ENCODE results near the gene SOHLH2. TPM values are rescaled to one million over a fixed set of nuclear protein-coding genes. Genes with fewer than 3 reads are reported as not detected.

Gene SOHLH2
- polyA plus RNA-seq, 1 of the 3 experiments (the other 2 are of a cell fraction) = 0.85 TPM

DNA sequence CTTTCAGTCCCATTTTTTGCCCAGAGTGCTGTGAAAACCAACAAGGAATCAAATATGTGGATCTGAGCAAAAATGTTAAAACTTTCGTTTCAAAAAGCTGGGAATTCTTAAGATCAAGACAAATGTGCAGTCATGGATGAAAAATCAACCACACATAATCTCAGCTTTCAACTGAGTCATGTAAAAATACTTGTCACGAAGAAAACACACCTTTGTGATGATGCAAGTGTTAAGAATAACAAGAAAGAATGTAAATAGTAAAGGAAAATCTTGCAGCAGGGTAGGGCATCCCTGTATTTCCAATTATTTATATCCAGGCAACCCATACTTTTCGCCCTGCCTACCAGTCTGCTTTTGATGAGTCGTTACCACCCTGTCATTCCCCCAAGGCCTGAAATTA, 55.7 kb downstream of the SOHLH2 start:
- no peaks in the 10 kb centered on the region for H3K9me2 ChIP-seq
- ChIA-PET CTCF (interaction anchor here (1.0 to 1.6 kb wide), 2 partner anchors 9 to 117 kb away, joined by 3 to 6 read pairs; no protein-coding TSS in a partner anchor), POLR2A (no interaction called here)
- no peaks in the 10 kb centered on the region for H4K20me1 ChIP-seq (ENCODE audit: insufficient read depth)
- no peaks in the 10 kb centered on the region for H3K36me3 ChIP-seq (replicated peaks in 1 of 2; ENCODE audit: control insufficient read depth in 1 of 2, insufficient read depth in 2 of 2, low read length in 1 of 2)
- H3K79me2 ChIP-seq (ENCODE audit: insufficient read depth) = no peaks in the 10 kb centered on the region
- no peak overlapping the region for H3K4me2 ChIP-seq
- H3F3A ChIP-seq (replicated peaks; ENCODE audit: insufficient read depth) = no peaks in the 10 kb centered on the region
- H3K27ac ChIP-seq (ENCODE audit: low read depth in 2 of 2, low read length in 1 of 2) = no peak overlapping the region
- DNase-seq = no peak
- no peaks in the 10 kb centered on the region for H3K9me3 ChIP-seq
- no peak for TF ChIP-seq NRF1 (IDR thresholded peaks at IDR 0.05; ENCODE audit: low read depth, low read length)
- peak; percentile 2; the same call in 1 of the 2 replicates for TF ChIP-seq FOSL2 (IDR thresholded peaks at IDR 0.05; ENCODE audit: borderline replicate concordance, low read depth)
- H3K4me1 ChIP-seq (ENCODE audit: control insufficient read depth in 1 of 2, insufficient read depth in 2 of 2, low read depth in 1 of 2, low read length in 1 of 2) = peaks cover 9 to 27% of the 10 kb centered on the region in 2 experiments; a peak in 2 of 4 replicates
- H3K9ac ChIP-seq = no peak overlapping the region
- WGBS (ENCODE audit: low lambda C conversion rate) = 58% methylated on average over 4 of the region's 4 CpGs
- H3K4me3 ChIP-seq (ENCODE audit: low read depth in 2 of 2, low read length in 1 of 2) = no peak overlapping the region
- no peak overlapping the region for H2AFZ ChIP-seq (ENCODE audit: low read depth)
- H3K27me3 ChIP-seq (ENCODE audit: insufficient read depth) = no peaks in the 10 kb centered on the region

DNA sequence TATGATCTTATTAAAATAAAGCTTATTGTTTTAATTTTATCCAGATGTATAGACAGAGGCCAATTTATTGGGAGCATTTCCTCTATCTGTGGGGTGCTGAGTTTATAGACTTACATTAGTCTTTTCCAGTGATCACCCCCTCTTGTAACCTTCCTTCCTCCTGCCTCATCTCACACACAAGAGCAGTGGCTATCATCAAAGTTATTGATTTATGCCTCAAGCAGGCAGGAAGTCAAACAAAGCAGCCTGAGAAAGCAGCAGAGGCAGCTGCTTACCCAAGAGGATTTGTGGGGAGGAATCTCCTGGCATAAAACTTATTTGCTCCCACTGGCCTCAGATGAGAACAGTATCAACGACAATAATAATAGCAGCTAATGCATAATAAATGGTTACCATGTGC, 56.9 kb downstream of the SOHLH2 start:
- WGBS (ENCODE audit: low lambda C conversion rate) = 80% methylated on average over 1 of the region's 1 CpG
- DNase-seq = no peak
- H3K4me3 ChIP-seq (ENCODE audit: low read depth in 2 of 2, low read length in 1 of 2) = no peak overlapping the region
- no peaks in the 10 kb centered on the region for H3K36me3 ChIP-seq (replicated peaks in 1 of 2; ENCODE audit: control insufficient read depth in 1 of 2, insufficient read depth in 2 of 2, low read length in 1 of 2)
- no peaks in the 10 kb centered on the region for H3K79me2 ChIP-seq (ENCODE audit: insufficient read depth)
- no peaks in the 10 kb centered on the region for H4K20me1 ChIP-seq (ENCODE audit: insufficient read depth)
- H3K9ac ChIP-seq = no peak overlapping the region
- H3F3A ChIP-seq (replicated peaks; ENCODE audit: insufficient read depth) = no peaks in the 10 kb centered on the region
- no peak overlapping the region for H3K4me2 ChIP-seq
- H3K27me3 ChIP-seq (ENCODE audit: insufficient read depth) = no peaks in the 10 kb centered on the region
- no peak overlapping the region for H3K27ac ChIP-seq (ENCODE audit: low read depth in 2 of 2, low read length in 1 of 2)
- no peak overlapping the region for H2AFZ ChIP-seq (ENCODE audit: low read depth)
- ChIA-PET CTCF (interaction anchor here (0.7 to 1.5 kb wide), 4 partner anchors 8 to 125 kb away, joined by 3 read pairs; no protein-coding TSS in a partner anchor), POLR2A (no interaction called here)
- no peaks in the 10 kb centered on the region for H3K9me3 ChIP-seq
- H3K9me2 ChIP-seq = no peaks in the 10 kb centered on the region
- TF ChIP-seq TCF12 (IDR thresholded peaks at IDR 0.05) (0 out of 2 replicates have a peak, but pooled peaks have one; percentile 1), FOXJ3 (CRISPR knock-in tag; IDR thresholded peaks at IDR 0.05) (no peak), YY1 (IDR thresholded peaks at IDR 0.05; ENCODE audit: low read depth) (no peak)
- H3K4me1 ChIP-seq (ENCODE audit: control insufficient read depth in 1 of 2, insufficient read depth in 2 of 2, low read depth in 1 of 2, low read length in 1 of 2) = peaks cover 4 to 19% of the 10 kb centered on the region in 2 experiments; a peak in 2 of 4 replicates

DNA sequence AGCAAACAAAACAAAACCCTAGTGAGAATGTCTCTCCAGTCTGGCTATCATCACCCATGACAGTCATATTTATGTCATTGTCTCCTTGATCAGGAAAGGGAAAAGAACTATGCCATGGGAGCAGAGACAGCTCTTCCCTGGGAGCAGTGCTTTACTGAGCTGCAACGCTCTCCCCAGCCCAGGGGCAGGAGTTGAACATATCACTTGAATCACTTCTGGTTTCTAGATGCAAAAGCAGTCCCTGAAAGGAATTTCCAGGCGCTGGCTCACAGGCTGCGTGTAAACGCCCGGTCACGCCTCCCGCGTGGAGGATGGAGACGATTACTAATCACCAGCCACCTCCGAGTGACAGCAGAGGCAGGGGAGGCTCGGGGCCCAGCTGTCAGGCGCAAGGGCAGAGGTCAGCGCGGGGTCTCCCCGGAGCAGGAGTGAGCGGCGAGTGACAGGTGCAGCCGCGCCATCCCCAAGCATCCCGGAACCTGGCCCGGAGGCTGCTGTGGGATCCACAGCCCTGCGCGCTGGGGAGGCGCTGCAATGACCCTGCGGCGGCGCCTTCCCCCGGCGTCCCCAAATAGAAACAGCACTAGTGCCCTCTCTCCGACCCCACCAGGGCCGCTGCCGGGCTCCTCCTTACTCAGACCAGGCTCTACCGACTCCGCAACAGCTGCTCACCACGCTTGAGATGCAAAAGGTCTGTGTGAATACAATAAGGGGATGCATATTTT, 59.6 kb downstream of the SOHLH2 start:
- no peak overlapping the region; the same call in 1 of the 2 replicates for H2AFZ ChIP-seq (ENCODE audit: low read depth)
- DNase-seq = peak; percentile 62
- H3K9ac ChIP-seq = no peak overlapping the region

More for the DNA sequence above, 59.6 kb downstream of the SOHLH2 start:
- Histone ChIP-seq H3K4me2 (peak overlapping the region; percentile 61), H3F3A (replicated peaks; ENCODE audit: insufficient read depth) (no peaks in the 10 kb centered on the region), H3K27me3 (ENCODE audit: insufficient read depth) (no peaks in the 10 kb centered on the region), H4K20me1 (ENCODE audit: insufficient read depth) (no peaks in the 10 kb centered on the region), H3K27ac (ENCODE audit: low read depth in 2 of 2, low read length in 1 of 2) (no peak overlapping the region), H3K79me2 (ENCODE audit: insufficient read depth) (no peaks in the 10 kb centered on the region), H3K9me3 (no peaks in the 10 kb centered on the region), H3K36me3 (replicated peaks in 1 of 2; ENCODE audit: control insufficient read depth in 1 of 2, insufficient read depth in 2 of 2, low read length in 1 of 2) (no peaks in the 10 kb centered on the region), H3K4me1 (ENCODE audit: control insufficient read depth in 1 of 2, insufficient read depth in 2 of 2, low read depth in 1 of 2, low read length in 1 of 2) (peaks cover 4 to 19% of the 10 kb centered on the region in 2 experiments; a peak in 2 of 4 replicates), H3K4me3 (ENCODE audit: low read depth in 2 of 2, low read length in 1 of 2) (peak overlapping the region; percentile 36 to 47), H3K9me2 (no peaks in the 10 kb centered on the region)
- TF ChIP-seq GATA2 (CRISPR knock-in tag; IDR thresholded peaks at IDR 0.05) (peak; percentile 32), ELF1 (IDR thresholded peaks at IDR 0.05) (no peak)
- TF ChIP-seq, protein P1, sequence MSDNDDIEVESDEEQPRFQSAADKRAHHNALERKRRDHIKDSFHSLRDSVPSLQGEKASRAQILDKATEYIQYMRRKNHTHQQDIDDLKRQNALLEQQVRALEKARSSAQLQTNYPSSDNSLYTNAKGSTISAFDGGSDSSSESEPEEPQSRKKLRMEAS (IDR thresholded peaks at IDR 0.05; ENCODE audit: low read depth) = no peak
- WGBS (ENCODE audit: low lambda C conversion rate) = 21% methylated on average over 17 of the region's 35 CpGs
- POLR2A ChIA-PET = no interaction called here
- CTCF ChIA-PET = interaction anchor here (1.2 kb wide), 1 partner anchor 177 kb away, joined by 3 read pairs; no protein-coding TSS in a partner anchor

All from SK-N-SH (cell line).